HG03175 (cell line): ENCODE data around the gene SCFD2.

Experiments used
- ATAC-seq: cut with Tn5 transposase; IDR thresholded peaks from one replicate; pipeline ENCODE4 v1.9.1; 2021; ENCODE audit warnings: mild to moderate bottlenecking, moderate library complexity; ENCODE audit not compliant: unreplicated experiment

Gene SCFD2

DNA sequence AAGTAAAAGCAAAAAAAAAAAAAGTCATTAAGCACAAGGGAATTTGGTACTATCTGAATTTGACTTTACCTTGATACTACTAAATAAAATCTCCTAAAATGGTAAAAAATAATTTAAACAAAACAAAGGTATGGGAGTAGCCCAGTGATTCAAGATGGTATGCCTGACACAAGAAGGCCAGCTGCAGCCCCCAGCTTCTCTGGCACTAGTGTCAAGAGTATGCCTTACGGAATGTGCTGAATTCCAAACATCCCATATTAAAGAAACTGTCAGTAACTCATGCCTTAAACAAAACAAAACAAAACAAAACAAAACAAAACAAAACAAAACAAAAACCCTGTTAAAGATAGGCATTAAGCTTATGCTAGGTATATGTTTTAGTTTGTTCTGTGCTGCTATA, 422.9 kb downstream of the SCFD2 start:
- no peak for ATAC-seq

DNA sequence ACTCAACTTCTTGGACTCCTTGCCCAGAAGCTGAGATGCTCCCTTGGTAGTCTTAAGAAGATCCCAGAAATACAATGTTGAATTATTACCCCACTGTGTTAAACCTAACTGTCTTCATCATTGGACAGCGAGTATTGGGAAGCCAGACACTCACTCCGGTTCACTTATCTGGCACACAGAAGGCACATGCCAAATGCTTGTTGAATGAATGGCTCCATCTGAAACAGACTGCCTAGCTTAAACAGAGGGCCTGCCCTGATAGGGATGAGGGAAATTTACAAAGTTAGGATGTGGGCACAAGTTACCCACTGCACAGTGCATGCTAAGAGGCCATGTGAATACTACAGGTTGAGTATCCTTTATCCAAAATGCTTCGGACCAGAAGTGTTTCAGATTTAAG, 424.4 kb downstream of the SCFD2 start:
- no peak for ATAC-seq

DNA sequence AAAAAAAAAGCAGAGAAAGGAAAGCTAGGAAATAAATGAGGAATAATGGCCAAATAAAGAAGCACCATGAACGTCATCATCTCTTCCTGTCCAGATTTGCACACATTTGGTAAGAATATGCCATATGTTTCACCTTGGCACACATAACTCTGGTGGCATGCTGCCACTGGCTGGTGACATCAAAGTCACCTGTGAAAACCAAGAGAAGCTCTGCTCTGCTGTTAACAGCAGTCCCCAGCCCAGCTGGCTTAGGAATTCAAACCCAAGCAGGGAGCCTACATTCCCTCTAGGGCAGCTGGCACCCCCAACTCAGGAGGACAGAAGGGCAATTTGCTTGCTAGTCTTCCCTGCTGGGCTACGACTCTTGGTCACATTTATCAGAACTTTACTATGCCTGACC, 426.1 kb downstream of the SCFD2 start:
- no peak for ATAC-seq

DNA sequence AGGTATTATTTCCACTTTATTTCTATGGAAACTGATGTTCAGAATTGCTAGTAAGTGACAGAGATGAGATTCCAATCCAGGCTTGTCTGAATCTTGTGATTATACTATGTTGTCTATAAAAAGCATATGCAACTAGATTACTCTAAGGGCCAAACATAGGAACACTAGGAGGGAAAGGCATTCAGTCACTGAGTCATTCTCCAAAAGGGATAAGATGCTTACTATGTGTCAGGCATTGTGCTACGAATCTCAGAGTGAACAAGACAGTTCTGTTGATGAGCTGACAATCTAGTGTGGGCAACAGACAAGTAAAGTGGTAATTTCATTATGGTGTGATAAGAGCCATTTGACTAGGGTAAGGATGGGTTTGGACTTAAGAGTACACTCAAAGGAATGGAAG, 426.5 kb downstream of the SCFD2 start:
- no peak for ATAC-seq

GRCh38 chr4:52937829-52938228, 428.0 kb downstream of the SCFD2 start:
- ATAC-seq = no peak

DNA sequence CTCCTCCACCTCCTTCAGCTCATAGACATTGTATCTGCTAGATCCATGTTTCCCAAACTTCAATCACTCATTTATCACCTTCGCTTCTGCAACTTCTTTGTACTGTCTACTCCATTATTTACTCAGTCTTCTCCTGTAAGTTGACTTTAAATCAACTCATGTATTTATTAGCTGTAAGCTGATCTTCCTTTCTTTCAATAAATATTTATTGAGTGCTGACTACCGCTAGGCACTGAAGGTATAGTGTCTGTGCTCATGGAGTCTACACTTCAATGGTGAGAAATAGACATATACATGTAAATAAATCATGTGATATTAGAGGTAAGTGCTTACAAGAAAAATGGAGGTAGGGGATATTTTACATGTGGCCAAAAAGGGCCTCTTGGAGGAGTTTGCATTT, 429.1 kb downstream of the SCFD2 start:
- no peak for ATAC-seq

DNA sequence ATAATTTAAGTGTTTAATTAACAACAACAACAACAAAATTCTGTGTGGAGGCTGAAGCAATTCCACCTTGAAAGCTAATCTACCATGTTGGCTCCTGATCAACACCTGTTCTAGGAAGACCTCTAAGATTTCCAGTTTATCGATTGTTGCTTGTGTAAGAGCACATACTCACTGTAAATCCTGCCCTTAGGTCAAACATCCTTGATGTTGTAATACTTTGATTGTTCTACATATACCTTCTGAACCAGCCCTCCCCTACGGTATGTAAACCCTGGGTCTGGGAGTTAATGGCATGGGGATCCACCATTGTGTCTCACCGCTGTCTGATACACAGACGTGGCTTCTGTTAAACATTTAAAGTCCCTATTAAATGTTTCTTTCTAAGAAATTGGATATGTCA, 430.5 kb downstream of the SCFD2 start:
- ATAC-seq = no peak

DNA sequence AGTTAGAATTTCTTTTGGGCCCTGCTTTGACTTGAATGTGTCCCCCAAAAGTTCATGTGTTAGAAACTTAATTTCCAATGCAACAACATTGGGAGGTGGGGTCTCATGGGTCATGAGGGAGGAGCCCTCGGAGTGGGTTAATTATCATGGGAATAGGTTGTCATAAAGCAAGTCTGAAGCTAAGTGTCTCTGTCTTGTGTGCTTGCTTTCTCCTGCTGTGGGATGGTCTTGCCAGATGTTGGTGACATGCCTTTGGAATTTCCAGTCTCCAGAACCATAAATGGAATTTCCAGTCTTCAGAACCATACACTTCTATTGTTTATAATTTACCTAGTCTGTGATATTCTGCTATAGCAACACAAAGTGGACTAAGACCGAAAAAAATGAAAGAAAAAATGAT, 432.1 kb downstream of the SCFD2 start:
- ATAC-seq = no peak

GRCh38 chr4:52932591-52933470, 433.0 kb downstream of the SCFD2 start:
- ATAC-seq = no peak

- ATAC-seq = no peak
Observed at GRCh38 chr4:52931243-52931642, 434.6 kb downstream of the SCFD2 start.

DNA sequence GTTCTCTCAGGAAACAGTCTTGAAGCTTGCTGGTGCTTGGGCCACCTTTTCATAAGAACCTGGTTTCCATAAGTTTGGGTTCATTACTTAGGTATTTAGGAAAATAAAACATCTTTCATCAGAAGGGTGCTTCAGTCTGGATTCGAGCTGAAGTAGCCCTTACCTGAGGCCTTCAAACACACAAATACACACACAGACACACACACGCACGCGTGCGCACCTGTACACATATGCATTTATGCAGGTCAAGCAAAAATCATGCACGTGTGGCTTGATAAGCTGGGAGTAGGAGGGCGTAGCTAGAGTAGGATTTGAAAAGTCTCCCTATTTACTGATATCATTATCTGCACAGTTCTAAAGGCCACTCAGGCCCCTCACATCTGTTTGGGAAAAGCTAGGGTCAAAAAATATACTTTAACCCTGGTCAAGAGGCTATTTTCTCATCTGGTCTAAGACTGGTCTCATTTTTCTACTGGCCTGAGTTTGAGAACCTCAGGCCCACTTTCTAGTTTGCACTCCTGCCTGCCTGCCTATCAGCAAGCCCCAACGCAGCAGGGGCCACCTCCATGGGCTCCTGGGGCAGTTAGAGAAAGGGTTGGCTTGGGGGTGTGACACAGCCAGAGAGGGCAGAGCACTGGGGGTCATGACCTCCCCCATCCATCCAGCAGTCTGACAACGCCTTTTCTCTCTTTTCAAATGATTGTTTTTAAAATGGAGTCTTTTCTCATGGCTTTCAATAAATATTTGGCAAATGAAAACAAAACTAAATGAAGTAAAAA, 439.5 kb downstream of the SCFD2 start:
- no peak for ATAC-seq

DNA sequence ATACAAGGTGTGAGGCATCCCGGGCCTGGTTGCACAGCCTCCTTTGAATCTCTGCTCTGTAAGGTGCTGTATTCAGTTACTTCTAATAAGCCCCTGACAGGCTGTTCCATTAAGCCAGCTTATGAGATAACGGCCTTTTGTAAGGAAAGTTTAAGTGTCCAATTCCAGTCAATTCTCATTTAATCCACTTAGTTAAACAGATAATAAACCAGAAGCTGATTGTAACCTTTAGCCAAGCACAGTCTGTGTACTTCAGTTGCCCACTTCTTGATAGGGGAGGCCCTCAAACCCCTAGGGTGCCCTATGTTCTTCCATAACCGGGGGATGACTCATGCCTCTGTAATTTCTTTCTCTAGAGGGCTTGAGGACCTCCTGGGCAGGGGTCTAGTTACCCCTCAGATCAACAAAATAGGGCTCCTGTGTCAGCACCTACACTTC, 440.3 kb downstream of the SCFD2 start:
- ATAC-seq = no peak

- no peak for ATAC-seq
Observed at GRCh38 chr4:52919461-52919860, 446.4 kb downstream of the SCFD2 start.

- no peak for ATAC-seq
Observed at GRCh38 chr4:52917817-52918216, 448.0 kb downstream of the SCFD2 start.

- no peak for ATAC-seq
Observed at GRCh38 chr4:52915730-52916300, 450.0 kb downstream of the SCFD2 start.

- ATAC-seq = no peak
Observed at GRCh38 chr4:52915191-52915590, 450.7 kb downstream of the SCFD2 start.

GRCh38 chr4:52914051-52914605, 451.7 kb downstream of the SCFD2 start:
- no peak for ATAC-seq

GRCh38 chr4:52912608-52913007, 453.3 kb downstream of the SCFD2 start:
- no peak for ATAC-seq

DNA sequence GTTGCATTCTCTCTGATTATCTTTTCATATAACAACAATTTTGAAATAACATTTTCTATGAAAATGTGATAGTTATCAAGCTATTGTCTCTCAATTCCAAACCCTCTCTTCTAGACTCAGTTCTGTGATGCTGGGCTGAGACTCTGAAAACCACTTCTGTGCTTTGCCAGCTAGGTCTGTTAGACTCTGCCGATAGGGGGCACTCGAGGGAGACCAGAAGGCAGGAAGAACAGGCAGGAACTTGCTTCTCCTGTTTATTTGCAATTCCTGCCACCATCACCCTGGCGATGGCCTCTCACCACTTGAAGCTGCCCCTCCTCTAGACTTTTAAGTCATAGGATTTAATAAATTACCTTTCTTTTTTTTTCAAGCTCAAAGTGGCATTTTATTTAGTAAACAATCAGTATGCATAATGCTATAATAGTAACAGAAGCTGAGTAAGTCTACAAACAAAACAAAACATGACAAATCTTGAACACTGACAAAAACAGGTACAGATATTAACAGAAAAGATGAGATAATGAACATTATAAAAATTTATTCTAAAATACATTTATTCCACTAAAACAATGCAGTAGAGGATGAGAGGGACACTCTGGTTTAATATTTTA, 454.1 kb downstream of the SCFD2 start:
- ATAC-seq = peak; percentile 90

DNA sequence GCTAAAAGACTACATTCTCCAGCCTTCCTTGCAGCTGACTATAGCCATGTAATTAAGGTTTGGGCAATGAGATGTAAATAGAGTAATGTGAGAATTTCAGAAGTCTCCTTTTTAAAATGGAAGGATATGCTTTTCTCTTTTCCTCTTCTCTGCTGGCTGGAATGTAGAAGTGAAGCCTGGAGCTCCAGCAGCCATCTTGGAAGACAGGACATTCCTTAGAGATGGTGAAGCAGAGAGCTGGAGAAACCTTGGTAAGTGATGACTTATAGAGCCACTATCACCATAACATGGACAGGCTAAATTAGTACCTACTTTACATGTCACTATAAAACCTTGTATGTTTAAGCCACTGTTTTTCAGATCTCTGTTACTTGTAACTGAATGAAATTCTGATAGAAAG, 455.7 kb downstream of the SCFD2 start:
- ATAC-seq = no peak

- no peak for ATAC-seq
Observed at GRCh38 chr4:52907510-52907909, 458.4 kb downstream of the SCFD2 start.
